HCT116 (cell line): ENCODE measurements around the gene OOSP2. TPM values are rescaled to one million over a fixed set of nuclear protein-coding genes. Genes with fewer than 3 reads are reported as not detected.

ENCODE experiments used
- ATAC-seq: fragments of 200-7000 bp; cut with Tn5 transposase; 2 replicates; pipeline ENCODE4 v1.9.1; 2020; ENCODE audit warnings: mild to moderate bottlenecking, moderate library complexity
- BruUV-seq: library from RNA; stranded (reverse); fragments of 400-500 nt; replicated peaks from 2 replicates; lab custom pipeline; 2021; lab: Mats Ljungman, UMichigan
- CTCF ChIA-PET: fragments of 300-600 bp; sonication (Branson Sonifier 250); formaldehyde crosslinking; loops from one replicate; lab custom pipeline; 2021; ENCODE audit warnings: antibody characterized with exemption; lab: Charles Lee
- POLR2A ChIA-PET: fragments of 300-600, 350-600 bp; sonication (Branson Sonifier 250); formaldehyde crosslinking; loops from one replicate; lab custom pipeline; 2021; ENCODE audit warnings: antibody characterized with exemption; lab: Charles Lee
- RAD21 ChIA-PET, 2 experiments: fragments of 300-600 bp; sonication (Branson Sonifier 250); formaldehyde crosslinking; loops; one replicate each; lab custom pipeline; 2023; ENCODE audit warnings: low total read pairs in 2 of 2; ENCODE audit not compliant: uncharacterized antibody in 2 of 2, unreplicated experiment in 2 of 2, low non-redundant PET in 1 of 2; lab: Charles Lee
- DNase-seq: peaks from one replicate; pipeline ENCODE4 v3.0.0-alpha.2; 2010; ENCODE audit warnings: low read depth, low spot score
- H2AFZ ChIP-seq: fragments of 200-600 bp; shearing (Covaris generic), sonication (generic); 2 replicates; pipeline ENCODE4 v1.6.1; 2017; ENCODE audit warnings: low read depth, mixed run types, mixed read lengths, antibody characterized with exemption, low read length; ENCODE audit not compliant: poor library complexity, severe bottlenecking
- H3K27ac ChIP-seq: 2 replicates; pipeline ENCODE4 v1.5.1; 2012; ENCODE audit warnings: low read depth, low read length
- H3K27me3 ChIP-seq: fragments of 200-600 bp; sonication (generic); 2 replicates; pipeline ENCODE4 v1.6.1; 2016; ENCODE audit warnings: mixed run types, low read length, mixed read lengths; ENCODE audit not compliant: insufficient read depth
- H3K36me3 ChIP-seq, 2 experiments: fragments of 200-500 bp in 1 of 2; fragments of 200-600 bp in 1 of 2; sonication (Bioruptor generic) in 1 of 2; sonication (generic) in 1 of 2; 2 replicates each; pipeline versions ENCODE4 v1.5.1 to v1.6.1; 2014 to 2016; ENCODE audit warnings: low read length in 2 of 2, inconsistent platforms in 1 of 2, mixed read lengths in 1 of 2, mixed run types in 1 of 2; ENCODE audit not compliant: insufficient read depth in 2 of 2, control insufficient read depth in 1 of 2
- H3K4me1 ChIP-seq, 2 experiments: fragments of 200-600 bp in 1 of 2; sonication (generic) in 1 of 2; 2 replicates each; pipeline versions ENCODE4 v1.5.1 to v1.6.1; 2012 to 2017; ENCODE audit warnings: low read length in 2 of 2, inconsistent platforms in 1 of 2, mild to moderate bottlenecking in 1 of 2, mixed read lengths in 1 of 2, mixed run types in 1 of 2, moderate library complexity in 1 of 2; ENCODE audit not compliant: insufficient read depth in 2 of 2, control insufficient read depth in 1 of 2
- H3K4me2 ChIP-seq: fragments of 200-600 bp; sonication (generic); 2 replicates; pipeline ENCODE4 v1.6.1; 2017; ENCODE audit warnings: mixed run types, low read length, mixed read lengths
- H3K4me3 ChIP-seq, 2 experiments: fragments of 200-600 bp in 1 of 2; sonication (generic) in 1 of 2; replicated peaks in 1 of 2; 2 replicates each; pipeline ENCODE4 v1.5.1; 2011 to 2016; ENCODE audit warnings: low read length in 2 of 2, control low read depth in 1 of 2, low read depth in 1 of 2, mild to moderate bottlenecking in 1 of 2, mixed read lengths in 1 of 2, mixed run types in 1 of 2
- H3K79me2 ChIP-seq: fragments of 200-600 bp; sonication (generic); 2 replicates; pipeline ENCODE4 v1.6.1; 2017; ENCODE audit warnings: mild to moderate bottlenecking, mixed run types, low read length, moderate library complexity, mixed read lengths; ENCODE audit not compliant: insufficient read depth
- H3K9ac ChIP-seq: fragments of 200-600 bp; sonication (generic); 2 replicates; pipeline ENCODE4 v1.6.1; 2016; ENCODE audit warnings: low read length, mixed read lengths
- H3K9me2 ChIP-seq: fragments of 200-600 bp; sonication (generic), shearing (Covaris generic); 2 replicates; pipeline ENCODE4 v1.6.1; 2017; ENCODE audit warnings: mixed run types, mild to moderate bottlenecking, moderate library complexity; ENCODE audit not compliant: insufficient read depth
- H3K9me3 ChIP-seq, 2 experiments: fragments of 200-500 bp in 1 of 2; fragments of 200-600 bp in 1 of 2; sonication (Bioruptor generic) in 1 of 2; sonication (generic) in 1 of 2; 2 replicates each; pipeline ENCODE4 v1.6.1; 2014 to 2017; ENCODE audit warnings: low read length in 2 of 2, mixed read lengths in 2 of 2, inconsistent platforms in 1 of 2, low read depth in 1 of 2, mild to moderate bottlenecking in 1 of 2, mixed run types in 1 of 2, moderate library complexity in 1 of 2; ENCODE audit not compliant: control insufficient read depth in 1 of 2, insufficient read depth in 1 of 2
- H4K20me1 ChIP-seq: fragments of 200-600 bp; sonication (generic), shearing (Covaris generic); 2 replicates; pipeline ENCODE4 v1.6.1; 2017; ENCODE audit warnings: mixed run types, mild to moderate bottlenecking, moderate library complexity; ENCODE audit not compliant: insufficient read depth
- CTCF ChIP-seq, 3 experiments: fragments of 200-600 bp in 1 of 3; sonication (generic) in 1 of 3; IDR thresholded peaks in 2 of 3; conservative IDR thresholded peaks in 1 of 3; 2 replicates each; pipeline ENCODE4 v1.5.1; 2012 to 2017; ENCODE audit warnings: low read depth in 2 of 3, low read length in 2 of 3, antibody characterized with exemption in 1 of 3, borderline replicate concordance in 1 of 3, control low read depth in 1 of 3, mild to moderate bottlenecking in 1 of 3, mixed read lengths in 1 of 3, mixed run types in 1 of 3, moderate library complexity in 1 of 3; ENCODE audit not compliant: insufficient read depth in 1 of 3
- ELF1 ChIP-seq: IDR thresholded peaks from 2 replicates; pipeline ENCODE4 v1.6.1; 2012; ENCODE audit warnings: low read depth, borderline replicate concordance
- FOSL1 ChIP-seq: IDR thresholded peaks from 2 replicates; pipeline ENCODE4 v1.6.1; 2012; ENCODE audit warnings: low read depth
- POLR2AphosphoS5 ChIP-seq: IDR thresholded peaks from 2 replicates; pipeline ENCODE4 v1.6.1; 2011; ENCODE audit warnings: mild to moderate bottlenecking, low read depth, low read length, moderate library complexity
- RAD21 ChIP-seq: IDR thresholded peaks from 2 replicates; pipeline ENCODE4 v1.6.1; 2012; ENCODE audit warnings: low read depth, mild to moderate bottlenecking
- SP1 ChIP-seq: IDR thresholded peaks from 2 replicates; pipeline ENCODE4 v1.6.1; 2012; ENCODE audit warnings: low read depth
- SRF ChIP-seq: IDR thresholded peaks from 2 replicates; pipeline ENCODE4 v1.6.1; 2012; ENCODE audit warnings: low read depth
- YY1 ChIP-seq: IDR thresholded peaks from 2 replicates; pipeline ENCODE4 v1.6.1; 2011; ENCODE audit warnings: low read length, low read depth, moderate library complexity, mild to moderate bottlenecking; ENCODE audit not compliant: insufficient replicate concordance; ENCODE audit errors: extremely low read depth
- ZNF274 ChIP-seq: fragments of 200-500 bp; sonication (Bioruptor generic); IDR thresholded peaks from 2 replicates; pipeline ENCODE4 v1.6.1; 2014; ENCODE audit warnings: mild to moderate bottlenecking, low read depth, low read length, inconsistent platforms
- intact Hi-C: fragments of 100-400 bp; cut with micrococcal nuclease; formaldehyde crosslinking; loops from 2 replicates; pipeline ENCODE4 v1.10.0; 2022
- total RNA-seq: library from RNA; stranded (reverse); gene quantifications from one replicate; pipeline ENCODE4 v1.2.1, GENCODE V29; 2021; ENCODE audit not compliant: unreplicated experiment
- TF ChIP-seq, protein P1 (sequence below): IDR thresholded peaks from 2 replicates; pipeline ENCODE4 v1.6.1; 2011; ENCODE audit warnings: mild to moderate bottlenecking, low read length, moderate library complexity; ENCODE audit not compliant: insufficient replicate concordance; ENCODE audit errors: extremely low read depth

Gene OOSP2
- total RNA-seq, 1 experiment from 2014 or later, result not detected

DNA sequence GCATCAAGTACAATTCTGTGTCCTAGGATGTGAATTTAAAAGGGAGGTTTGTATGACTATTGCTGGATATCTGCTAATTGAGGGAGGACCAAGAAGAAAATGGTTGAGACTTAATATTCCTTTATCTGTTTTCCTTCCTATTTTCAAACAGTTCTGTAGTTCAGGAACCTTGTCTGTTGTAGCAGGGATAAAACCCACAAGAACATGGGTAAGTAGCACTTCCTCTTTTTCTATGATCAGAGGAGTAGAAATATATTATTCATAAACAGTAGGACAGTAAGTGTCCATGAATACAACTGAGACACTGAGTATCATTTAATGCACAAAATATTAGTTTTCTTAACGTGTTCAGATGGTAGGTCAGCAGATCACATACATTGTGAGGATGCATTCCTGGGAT lies 23.9 kb downstream of the OOSP2 start:
- intact Hi-C loops, result no loop called here
- no peaks in the 10 kb centered on the region for H3K9me2 ChIP-seq
- H3K27ac ChIP-seq, result no peak overlapping the region
- no peak overlapping the region for H3K9ac ChIP-seq
- H3K4me1 ChIP-seq, result no peaks in the 10 kb centered on the region
- no peak overlapping the region for H2AFZ ChIP-seq
- H3K36me3 ChIP-seq, result no peaks in the 10 kb centered on the region
- no peak overlapping the region for H3K4me3 ChIP-seq
- H3K4me2 ChIP-seq, result no peak overlapping the region
- no peaks in the 10 kb centered on the region for H3K79me2 ChIP-seq
- CTCF ChIA-PET, result no interaction called here
- no peak for ATAC-seq
- RAD21 ChIA-PET, result no interaction called here
- H4K20me1 ChIP-seq, result no peaks in the 10 kb centered on the region
- H3K27me3 ChIP-seq, result no peaks in the 10 kb centered on the region
- TF ChIP-seq FOSL1 (no peak), ELF1 (no peak), CTCF (IDR thresholded peaks at IDR 0.05 in 2 of 3, conservative IDR thresholded peaks at IDR 0.05 in 1 of 3; ENCODE audit: borderline replicate concordance in 1 of 3, insufficient read depth in 1 of 3, low read depth in 2 of 3, low read length in 2 of 3) (no peak), ZNF274 (no peak), SRF (no peak), SP1 (no peak), RAD21 (no peak), YY1 (no peak), POLR2AphosphoS5 (no peak)
- TF ChIP-seq, protein P1, sequence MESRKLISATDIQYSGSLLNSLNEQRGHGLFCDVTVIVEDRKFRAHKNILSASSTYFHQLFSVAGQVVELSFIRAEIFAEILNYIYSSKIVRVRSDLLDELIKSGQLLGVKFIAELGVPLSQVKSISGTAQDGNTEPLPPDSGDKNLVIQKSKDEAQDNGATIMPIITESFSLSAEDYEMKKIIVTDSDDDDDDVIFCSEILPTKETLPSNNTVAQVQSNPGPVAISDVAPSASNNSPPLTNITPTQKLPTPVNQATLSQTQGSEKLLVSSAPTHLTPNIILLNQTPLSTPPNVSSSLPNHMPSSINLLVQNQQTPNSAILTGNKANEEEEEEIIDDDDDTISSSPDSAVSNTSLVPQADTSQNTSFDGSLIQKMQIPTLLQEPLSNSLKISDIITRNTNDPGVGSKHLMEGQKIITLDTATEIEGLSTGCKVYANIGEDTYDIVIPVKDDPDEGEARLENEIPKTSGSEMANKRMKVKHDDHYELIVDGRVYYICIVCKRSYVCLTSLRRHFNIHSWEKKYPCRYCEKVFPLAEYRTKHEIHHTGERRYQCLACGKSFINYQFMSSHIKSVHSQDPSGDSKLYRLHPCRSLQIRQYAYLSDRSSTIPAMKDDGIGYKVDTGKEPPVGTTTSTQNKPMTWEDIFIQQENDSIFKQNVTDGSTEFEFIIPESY, result no peak
- TF ChIP-seq, all 23 proteins: peak for 0
- no peaks in the 10 kb centered on the region for H3K9me3 ChIP-seq
- POLR2A ChIA-PET, result no interaction called here
- no peak for DNase-seq
- no TSS peak for BruUV-seq
